GM18873 (cell line): Measurements from ENCODE around the gene SKOR1.

ENCODE experiments used
- ATAC-seq: cut with Tn5 transposase; IDR thresholded peaks from one replicate; pipeline ENCODE4 v1.9.1; 2021; ENCODE audit warnings: mild to moderate bottlenecking, moderate library complexity, moderate number of reproducible peaks; ENCODE audit not compliant: unreplicated experiment, low FRiP score

SKOR1 gene

GRCh38 chr15:67824976-67825880 is at the start of gene SKOR1:
Gene SKOR1 (plus strand): TSS chr15:67825509. CDS start chr15:67825603, 94 bp downstream.
- ATAC-seq: no peak

- ATAC-seq: no peak
Measured at GRCh38 chr15:67775998-67776397, 49.3 kb upstream of the SKOR1 start.

GRCh38 chr15:67776600-67776999 is 48.7 kb upstream of the SKOR1 start:
- ATAC-seq: no peak

GRCh38 chr15:67777071-67777470 is 48.2 kb upstream of the SKOR1 start:
- no peak for ATAC-seq

- no peak for ATAC-seq
Measured at GRCh38 chr15:67777773-67778172, 47.5 kb upstream of the SKOR1 start.

- no peak for ATAC-seq
Measured at GRCh38 chr15:67778968-67779548, 46.3 kb upstream of the SKOR1 start.

- ATAC-seq: no peak
Measured at GRCh38 chr15:67779549-67780111, 45.7 kb upstream of the SKOR1 start.

GRCh38 chr15:67781061-67781460 is 44.2 kb upstream of the SKOR1 start:
- no peak for ATAC-seq

GRCh38 chr15:67781907-67782690 is 43.2 kb upstream of the SKOR1 start:
- ATAC-seq: no peak

- ATAC-seq: no peak
Measured at GRCh38 chr15:67782691-67782991, 42.7 kb upstream of the SKOR1 start.

- ATAC-seq: no peak
Measured at GRCh38 chr15:67783303-67783702, 42.0 kb upstream of the SKOR1 start.

GRCh38 chr15:67784090-67784781 is 41.1 kb upstream of the SKOR1 start:
- ATAC-seq: peak; percentile 79

GRCh38 chr15:67784856-67785430 is 40.4 kb upstream of the SKOR1 start:
- peak; percentile 1 for ATAC-seq

- no peak for ATAC-seq
Measured at GRCh38 chr15:67785431-67785830, 39.9 kb upstream of the SKOR1 start.

- no peak for ATAC-seq
Measured at GRCh38 chr15:67786646-67787045, 38.7 kb upstream of the SKOR1 start.

- ATAC-seq: no peak
Measured at GRCh38 chr15:67788986-67789385, 36.3 kb upstream of the SKOR1 start.

- no peak for ATAC-seq
Measured at GRCh38 chr15:67790610-67791319, 34.5 kb upstream of the SKOR1 start.

GRCh38 chr15:67792250-67792942 is 32.9 kb upstream of the SKOR1 start:
- ATAC-seq: no peak
